CD14-positive monocyte (primary cell): ENCODE measurements around the gene CELF1. TPM values are rescaled to one million over a fixed set of nuclear protein-coding genes. Genes with fewer than 3 reads are reported as not detected.

Experiments used
- DNase-seq, 3 donors: peaks; one replicate each; pipeline ENCODE4 v3.0.0-alpha.2; 2011 to 2022
- H2AFZ ChIP-seq: 2 replicates; pipeline ENCODE4 v1.6.0; 2012; ENCODE audit warnings: mild to moderate bottlenecking, low read depth, low read length, inconsistent platforms; ENCODE audit not compliant: insufficient read depth, poor library complexity, severe bottlenecking
- H3K27ac ChIP-seq, 2 donors: 1 replicate in 1 of 2; 2 replicates in 1 of 2; pipeline ENCODE4 v1.5.1; 2012 to 2013; ENCODE audit warnings: low read length in 2 of 2, control low read depth in 1 of 2, inconsistent platforms in 1 of 2, low read depth in 1 of 2, mild to moderate bottlenecking in 1 of 2
- H3K27me3 ChIP-seq, 2 donors: one replicate each; pipeline versions ENCODE4 v1.6.0 to v1.6.1; 2011 to 2013; ENCODE audit warnings: low read length in 2 of 2; ENCODE audit not compliant: control insufficient read depth in 2 of 2, insufficient read depth in 2 of 2
- H3K36me3 ChIP-seq, 2 donors: replicated peaks in 1 of 2; 1 replicate in 1 of 2; 2 replicates in 1 of 2; pipeline versions ENCODE4 v1.5.1 to v1.6.1; 2012 to 2013; ENCODE audit warnings: low read length in 2 of 2, control low read depth in 1 of 2, inconsistent platforms in 1 of 2, mild to moderate bottlenecking in 1 of 2; ENCODE audit not compliant: insufficient read depth in 2 of 2, control insufficient read depth in 1 of 2
- H3K4me1 ChIP-seq, 2 donors: 1 replicate in 1 of 2; 2 replicates in 1 of 2; pipeline versions ENCODE4 v1.5.1 to v1.6.1; 2012 to 2013; ENCODE audit warnings: low read length in 2 of 2, control low read depth in 1 of 2, inconsistent platforms in 1 of 2, mild to moderate bottlenecking in 1 of 2, moderate library complexity in 1 of 2; ENCODE audit not compliant: insufficient read depth in 2 of 2, control insufficient read depth in 1 of 2
- H3K4me2 ChIP-seq: replicated peaks from 2 replicates; pipeline ENCODE3; 2012; ENCODE audit warnings: low read length, moderate library complexity, mild to moderate bottlenecking; ENCODE audit not compliant: poor library complexity, severe bottlenecking; ENCODE audit errors: extremely low read depth
- H3K4me3 ChIP-seq, 3 experiments: fragments of 200-600 bp in 1 of 3; sonication (generic) in 1 of 3; replicated peaks in 1 of 3; 1 replicate in 2 of 3; 2 replicates in 1 of 3; pipeline ENCODE4 v1.5.1; 2011 to 2013; ENCODE audit warnings: low read length in 3 of 3, mild to moderate bottlenecking in 3 of 3, control low read depth in 2 of 3, low read depth in 2 of 3, inconsistent platforms in 1 of 3, moderate library complexity in 1 of 3
- H3K79me2 ChIP-seq: 2 replicates; pipeline ENCODE4 v1.6.0; 2012; ENCODE audit warnings: mild to moderate bottlenecking, control low read depth, inconsistent platforms, low read length, moderate library complexity; ENCODE audit not compliant: insufficient read depth
- H3K9ac ChIP-seq: 2 replicates; pipeline ENCODE4 v1.6.0; 2017; ENCODE audit warnings: low read length, mild to moderate bottlenecking; ENCODE audit not compliant: insufficient read depth, poor library complexity, severe bottlenecking
- H3K9me3 ChIP-seq, 2 donors: replicated peaks in 1 of 2; 1 replicate in 1 of 2; 2 replicates in 1 of 2; pipeline versions ENCODE4 v1.5.1 to v1.6.1; 2012 to 2013; ENCODE audit warnings: low read length in 2 of 2, control low read depth in 1 of 2; ENCODE audit not compliant: control insufficient read depth in 1 of 2, insufficient read depth in 1 of 2
- H4K20me1 ChIP-seq: 2 replicates; pipeline ENCODE4 v1.6.0; 2012; ENCODE audit warnings: mild to moderate bottlenecking, low read length, control low read depth, moderate library complexity; ENCODE audit not compliant: insufficient read depth
- H3K27ac Mint-ChIP-seq, 7 donors: one replicate each; pipeline ENCODE4 v1.8.0; 2020; ENCODE audit warnings: mild to moderate bottlenecking in 7 of 7, mixed read lengths in 7 of 7, moderate library complexity in 6 of 7, inconsistent platforms in 2 of 7
- H3K27me3 Mint-ChIP-seq, 3 donors: one replicate each; pipeline ENCODE4 v1.8.0; 2021 to 2022; ENCODE audit warnings: low read depth in 3 of 3, mild to moderate bottlenecking in 3 of 3, mixed read lengths in 3 of 3, moderate library complexity in 3 of 3, inconsistent platforms in 1 of 3
- H3K36me3 Mint-ChIP-seq, 2 donors: one replicate each; pipeline ENCODE4 v1.8.0; 2020; ENCODE audit warnings: mixed read lengths in 2 of 2, inconsistent platforms in 1 of 2, mild to moderate bottlenecking in 1 of 2
- H3K4me1 Mint-ChIP-seq: one replicate; pipeline ENCODE4 v1.8.0; 2020; ENCODE audit warnings: mild to moderate bottlenecking, mixed read lengths
- H3K4me3 Mint-ChIP-seq, 2 donors: one replicate each; pipeline ENCODE4 v1.8.0; 2020; ENCODE audit warnings: mild to moderate bottlenecking in 2 of 2, mixed read lengths in 2 of 2, moderate library complexity in 1 of 2
- H3K9me3 Mint-ChIP-seq, 7 donors: one replicate each; pipeline ENCODE4 v1.8.0; 2020 to 2022; ENCODE audit warnings: mixed read lengths in 7 of 7, mild to moderate bottlenecking in 6 of 7, moderate library complexity in 6 of 7, inconsistent platforms in 2 of 7
- CTCF ChIP-seq: fragments of 200-600 bp; IDR thresholded peaks from one replicate; pipeline ENCODE4 v1.8.0; 2022; ENCODE audit warnings: antibody characterized with exemption, mild to moderate bottlenecking
- WGBS: methylation state at CpG from one replicate; pipeline ENCODE4 v1.1.5; 2013; ENCODE audit warnings: missing lambda C conversion rate; ENCODE audit not compliant: insufficient coverage; 5-methylcytosine and 5-hydroxymethylcytosine counted together
- intact Hi-C, 2 donors: fragments of 100-400 bp; cut with micrococcal nuclease; formaldehyde crosslinking; loops; one replicate each; pipeline versions ENCODE4 v1.15.0 to v1.15.1; 2023
- polyA plus RNA-seq, 3 donors: library from polyadenylated mRNA; depleted of rRNA in 1 of 3; unstranded in 2 of 3; stranded (reverse) in 1 of 3; fragments of 300-500 nt in 2 of 3; fragments of >200 nt in 1 of 3; fragmentation: Illumina TruSeq in 2 of 3; gene quantifications; 1 replicate in 2 of 3; 2 replicates in 1 of 3; pipeline ENCODE4 v1.2.3, GENCODE V29; 2012 to 2021

Gene CELF1
- polyA plus RNA-seq, 3 donors = 27.2 to 117 (median 39.9) TPM

- no peaks in the 10 kb centered on the region for H3K27me3 ChIP-seq
- H2AFZ ChIP-seq = no peak overlapping the region
- WGBS = no CpG with 5 or more reads among the region's 6 CpGs
- H3K4me1 ChIP-seq = peaks cover 36 to 44% of the 10 kb centered on the region in 2 donors
- intact Hi-C loops = no loop called here
- H3K79me2 ChIP-seq = peaks cover 100% of the 10 kb centered on the region
- H3K9me3 Mint-ChIP-seq = no peaks in the 10 kb centered on the region
- no peak for TF ChIP-seq CTCF
- peaks cover 11 to 27% of the 10 kb centered on the region in 2 donors for H3K36me3 Mint-ChIP-seq
- H4K20me1 ChIP-seq = peaks cover 74% of the 10 kb centered on the region
- no peak for DNase-seq
- peaks cover 49% of the 10 kb centered on the region for H3K4me1 Mint-ChIP-seq
- no peak overlapping the region for H3K4me3 Mint-ChIP-seq
- H3K4me3 ChIP-seq = no peak overlapping the region
- H3K9ac ChIP-seq = no peak overlapping the region
- peak overlapping the region in 1 of 2 donors; percentile 2 for H3K27ac ChIP-seq
- H3K27me3 Mint-ChIP-seq = peaks cover 0 to 2% (median 0%) of the 10 kb centered on the region in 3 donors
- no peak overlapping the region for H3K4me2 ChIP-seq
- no peaks in the 10 kb centered on the region for H3K9me3 ChIP-seq
- H3K36me3 ChIP-seq = peaks cover 2 to 10% of the 10 kb centered on the region in 2 donors
- H3K27ac Mint-ChIP-seq = no peak overlapping the region
Observed at GRCh38 chr11:47545298-47545697, 7.6 kb downstream of the CELF1 start.

GRCh38 chr11:47541070-47541469, 11.9 kb downstream of the CELF1 start:
- Histone ChIP-seq H3K4me3 (no peak overlapping the region), H3K4me2 (no peak overlapping the region), H3K27me3 (no peaks in the 10 kb centered on the region), H3K79me2 (peaks cover 100% of the 10 kb centered on the region), H3K36me3 (peaks cover 0 to 16% of the 10 kb centered on the region in 2 donors), H2AFZ (no peak overlapping the region), H3K27ac (peak overlapping the region in 1 of 2 donors; percentile 67), H3K9ac (no peak overlapping the region), H3K9me3 (no peaks in the 10 kb centered on the region), H3K4me1 (peaks cover 3 to 19% of the 10 kb centered on the region in 2 donors), H4K20me1 (peaks cover 96% of the 10 kb centered on the region)
- no CpG with 5 or more reads among the region's 2 CpGs for WGBS
- H3K4me3 Mint-ChIP-seq = no peak overlapping the region
- H3K27ac Mint-ChIP-seq = peak overlapping the region; percentile 54 to 89 (median 79)
- intact Hi-C loops = no loop called here
- H3K4me1 Mint-ChIP-seq = peaks cover 41% of the 10 kb centered on the region
- H3K9me3 Mint-ChIP-seq = no peaks in the 10 kb centered on the region
- peaks cover 3 to 26% of the 10 kb centered on the region in 2 donors for H3K36me3 Mint-ChIP-seq
- no peak for TF ChIP-seq CTCF
- peaks cover 0 to 2% (median 0%) of the 10 kb centered on the region in 3 donors for H3K27me3 Mint-ChIP-seq
- DNase-seq = no peak
